ENCODE results near the gene SLC1A4. TPM values are rescaled to one million over a fixed set of nuclear protein-coding genes. Genes with fewer than 3 reads are reported as not detected.

Gene SLC1A4
- total and polyA plus RNA-seq, 8 donors: 6.4 to 21.9 (median 7.8) TPM

DNA sequence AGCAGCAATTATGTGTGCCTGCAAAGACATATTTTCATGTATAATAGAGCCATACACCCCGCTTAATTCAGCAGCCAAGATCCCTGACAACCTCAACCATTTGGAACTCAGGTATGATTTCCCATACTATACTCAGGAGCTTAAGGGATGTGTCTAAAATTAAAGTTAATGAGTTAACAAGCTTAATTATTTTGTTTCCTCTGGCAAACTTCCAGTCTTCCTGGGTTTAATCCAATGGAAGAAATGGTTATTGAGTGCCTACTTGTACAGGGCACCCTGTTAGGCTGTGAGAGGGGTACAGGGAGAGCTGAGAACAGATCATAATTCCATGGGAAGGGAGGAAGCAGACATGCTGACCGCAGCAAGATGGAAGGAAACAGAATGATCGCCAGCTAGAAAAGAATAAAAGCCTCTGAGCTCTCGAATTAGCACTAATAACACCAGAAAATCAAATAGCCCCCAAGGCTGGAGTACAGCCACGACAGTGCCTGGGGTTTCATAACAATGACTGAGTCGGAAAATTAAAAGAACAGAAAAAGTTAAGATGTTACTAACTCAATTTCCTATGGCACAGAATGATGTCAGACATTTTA, 46.2 kb downstream of the SLC1A4 start:
- ATAC-seq (no peak), DNase-seq (no peak)
- no peak overlapping the region for H3K4me3 ChIP-seq
- H3K27me3 ChIP-seq: no peaks in the 10 kb centered on the region
- H3K36me3 ChIP-seq: no peaks in the 10 kb centered on the region
- peaks cover 9 to 21% of the 10 kb centered on the region in 2 donors for H3K4me1 ChIP-seq
- no peak overlapping the region for H3K27ac ChIP-seq
- TF ChIP-seq, protein P1, sequence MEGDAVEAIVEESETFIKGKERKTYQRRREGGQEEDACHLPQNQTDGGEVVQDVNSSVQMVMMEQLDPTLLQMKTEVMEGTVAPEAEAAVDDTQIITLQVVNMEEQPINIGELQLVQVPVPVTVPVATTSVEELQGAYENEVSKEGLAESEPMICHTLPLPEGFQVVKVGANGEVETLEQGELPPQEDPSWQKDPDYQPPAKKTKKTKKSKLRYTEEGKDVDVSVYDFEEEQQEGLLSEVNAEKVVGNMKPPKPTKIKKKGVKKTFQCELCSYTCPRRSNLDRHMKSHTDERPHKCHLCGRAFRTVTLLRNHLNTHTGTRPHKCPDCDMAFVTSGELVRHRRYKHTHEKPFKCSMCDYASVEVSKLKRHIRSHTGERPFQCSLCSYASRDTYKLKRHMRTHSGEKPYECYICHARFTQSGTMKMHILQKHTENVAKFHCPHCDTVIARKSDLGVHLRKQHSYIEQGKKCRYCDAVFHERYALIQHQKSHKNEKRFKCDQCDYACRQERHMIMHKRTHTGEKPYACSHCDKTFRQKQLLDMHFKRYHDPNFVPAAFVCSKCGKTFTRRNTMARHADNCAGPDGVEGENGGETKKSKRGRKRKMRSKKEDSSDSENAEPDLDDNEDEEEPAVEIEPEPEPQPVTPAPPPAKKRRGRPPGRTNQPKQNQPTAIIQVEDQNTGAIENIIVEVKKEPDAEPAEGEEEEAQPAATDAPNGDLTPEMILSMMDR (IDR thresholded peaks at IDR 0.05): no peak
- no peaks in the 10 kb centered on the region for H3K9me3 ChIP-seq
- intact Hi-C loops (cut with DNase I): no loop called here

- no peak overlapping the region for H3K27ac ChIP-seq
- H3K27me3 ChIP-seq: no peaks in the 10 kb centered on the region
- H3K4me3 ChIP-seq: no peak overlapping the region
- ATAC-seq: no peak
- TF ChIP-seq, protein P1 (IDR thresholded peaks at IDR 0.05): no peak
- DNase-seq: no peak
- H3K36me3 ChIP-seq: no peaks in the 10 kb centered on the region
- intact Hi-C loops (cut with DNase I): no loop called here
- peaks cover 3 to 11% of the 10 kb centered on the region in 2 donors for H3K4me1 ChIP-seq
- no peaks in the 10 kb centered on the region for H3K9me3 ChIP-seq
These were observed 48.0 kb downstream of the SLC1A4 start for GRCh38 chr2:65037178-65037577.

- ATAC-seq: no peak
- intact Hi-C loops (cut with DNase I): loop anchor here in 1 of 2 donors (5.0 kb wide), 1 partner anchor 122 kb away; no protein-coding TSS in a partner anchor
- TF ChIP-seq, protein P1 (IDR thresholded peaks at IDR 0.05): no peak
These were observed 50.4 kb downstream of the SLC1A4 start for GRCh38 chr2:65039640-65040039.

DNA sequence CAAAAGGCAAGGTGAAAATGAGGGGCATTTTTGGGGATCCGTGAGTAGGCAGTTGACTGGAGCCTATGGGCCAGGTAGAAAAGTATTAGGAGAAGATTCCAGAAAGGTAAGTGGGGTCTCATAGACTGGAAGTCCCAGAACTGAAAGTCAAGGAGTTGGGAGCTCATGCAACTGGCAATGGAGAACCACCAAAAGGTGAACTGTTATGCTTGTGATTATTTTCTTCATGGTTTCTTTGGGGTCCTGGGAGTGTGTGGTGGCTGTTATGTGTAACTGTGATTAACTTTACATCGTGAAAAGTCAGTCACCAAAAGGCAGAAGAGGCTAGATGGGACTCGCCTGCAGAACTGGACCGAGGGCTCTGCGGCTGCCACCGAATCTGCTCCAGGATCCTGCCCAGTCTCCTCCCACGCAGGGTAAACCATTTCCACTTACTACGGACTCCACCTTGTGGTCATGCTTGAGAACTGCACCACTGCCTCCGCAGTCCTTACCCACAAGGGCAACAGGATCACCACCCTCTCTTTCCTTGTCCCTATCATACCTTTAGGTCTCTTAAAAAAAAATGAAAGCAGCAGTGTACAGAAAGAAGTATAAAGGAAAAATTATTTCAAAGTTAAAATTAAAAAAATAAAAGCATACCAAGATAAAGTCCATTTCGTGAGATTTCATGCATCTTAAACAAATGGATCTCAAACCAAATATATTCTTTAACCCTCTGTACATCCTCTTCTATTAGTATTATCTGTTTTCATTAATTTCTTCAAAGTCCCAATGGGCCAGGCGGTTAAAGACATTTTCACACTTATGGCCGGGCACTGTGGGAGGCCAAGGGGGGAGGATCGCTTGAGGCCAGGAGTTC, 51.4 kb downstream of the SLC1A4 start:
- intact Hi-C loops (cut with DNase I): loop anchor here in 1 of 2 donors (5.0 kb wide), 1 partner anchor 123 kb away; no protein-coding TSS in a partner anchor
- Histone ChIP-seq H3K27me3 (no peaks in the 10 kb centered on the region), H3K4me1 (peaks cover 0 to 7% of the 10 kb centered on the region in 2 donors), H3K27ac (no peak overlapping the region), H3K9me3 (peaks cover 0 to 19% of the 10 kb centered on the region in 2 donors), H3K36me3 (no peaks in the 10 kb centered on the region), H3K4me3 (no peak overlapping the region)
- DNase-seq (peak; percentile 65 to 87 (median 85)), ATAC-seq (peak; percentile 100)
- TF ChIP-seq, protein P1 (IDR thresholded peaks at IDR 0.05): peak; percentile 98

More at GRCh38 chr2:65039640-65040039, 50.4 kb downstream of the SLC1A4 start:
- Histone ChIP-seq H3K4me3 (no peak overlapping the region), H3K36me3 (no peaks in the 10 kb centered on the region), H3K27me3 (no peaks in the 10 kb centered on the region), H3K9me3 (peaks cover 0 to 15% of the 10 kb centered on the region in 2 donors), H3K27ac (no peak overlapping the region), H3K4me1 (peaks cover 0 to 7% of the 10 kb centered on the region in 2 donors)
- DNase-seq: no peak

DNA sequence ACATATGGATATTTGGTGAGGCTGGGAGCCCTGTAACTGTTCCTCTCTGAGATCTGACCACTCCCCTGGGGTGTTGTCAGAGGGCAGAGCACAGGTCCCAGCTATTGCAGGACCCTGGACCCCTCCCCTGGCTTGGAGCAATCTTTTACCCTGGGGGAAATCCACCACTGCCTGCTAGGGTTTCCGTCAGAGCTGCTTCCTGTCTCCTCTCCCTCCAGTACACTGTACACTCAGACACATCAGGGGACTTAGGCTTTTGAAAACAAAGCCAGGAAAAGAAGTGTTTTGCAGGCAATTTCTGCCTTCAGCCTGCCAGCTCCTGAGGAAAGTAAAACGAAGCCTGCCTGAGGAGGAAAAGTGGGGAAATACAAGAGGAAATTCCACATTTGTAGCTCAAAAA, 53.8 kb downstream of the SLC1A4 start:
- no peaks in the 10 kb centered on the region for H3K36me3 ChIP-seq
- H3K4me3 ChIP-seq: no peak overlapping the region
- TF ChIP-seq, protein P1 (IDR thresholded peaks at IDR 0.05): no peak
- peaks cover 0 to 7% of the 10 kb centered on the region in 2 donors for H3K4me1 ChIP-seq
- intact Hi-C loops (cut with DNase I): loop anchor here in 1 of 2 donors (5.0 kb wide), 1 partner anchor 126 kb away; no protein-coding TSS in a partner anchor
- ATAC-seq: no peak
- H3K27me3 ChIP-seq: no peaks in the 10 kb centered on the region
- no peak for DNase-seq
- H3K27ac ChIP-seq: no peak overlapping the region
- H3K9me3 ChIP-seq: peaks cover 0 to 19% of the 10 kb centered on the region in 2 donors

All from left lung (tissue), 10 donors.